Right lung (tissue), 5 donors: ENCODE measurements around the gene LRRC26. TPM values are rescaled to one million over a fixed set of nuclear protein-coding genes. Genes with fewer than 3 reads are reported as not detected.

ENCODE experiments used
- DNase-seq, 2 donors: peaks; one replicate each; pipeline ENCODE4 v3.0.0-alpha.2; 2013
- polyA plus RNA-seq, 5 donors: library from polyadenylated mRNA; unstranded; fragments of 120-200 nt; gene quantifications; one replicate each; pipeline versions ENCODE4 v1.2.1 to v1.2.3, GENCODE V29; 2013; ENCODE audit warnings: inconsistent platforms in 1 of 5, low replicate concordance in 1 of 5; ENCODE audit not compliant: insufficient read length in 5 of 5, insufficient read depth in 1 of 5

LRRC26 gene
- polyA plus RNA-seq, 5 donors, result 0.23 to 0.49 (median 0.37) TPM; not detected in 1

DNA sequence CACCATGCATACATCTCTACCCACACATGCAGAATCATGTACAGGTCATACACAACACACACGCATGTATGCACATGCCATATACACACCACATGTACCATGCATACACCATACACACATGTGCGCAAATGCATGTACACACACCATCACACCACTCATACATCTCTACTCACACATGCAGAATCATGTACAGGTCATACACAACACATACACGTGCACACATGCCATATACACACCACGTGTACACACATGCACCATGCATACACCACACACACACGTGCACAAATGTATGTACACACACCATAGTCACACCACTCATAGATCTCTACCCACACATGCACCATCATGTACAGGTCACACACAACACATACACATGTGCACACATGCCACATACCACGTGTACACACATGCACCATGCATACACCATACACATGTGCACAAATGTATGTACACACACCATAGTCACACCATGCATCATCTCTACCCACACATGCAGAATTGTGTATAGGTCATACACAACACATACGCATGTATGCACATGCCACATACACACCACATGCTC lies 16.9 kb downstream of the LRRC26 start:
- no peak for DNase-seq

DNA sequence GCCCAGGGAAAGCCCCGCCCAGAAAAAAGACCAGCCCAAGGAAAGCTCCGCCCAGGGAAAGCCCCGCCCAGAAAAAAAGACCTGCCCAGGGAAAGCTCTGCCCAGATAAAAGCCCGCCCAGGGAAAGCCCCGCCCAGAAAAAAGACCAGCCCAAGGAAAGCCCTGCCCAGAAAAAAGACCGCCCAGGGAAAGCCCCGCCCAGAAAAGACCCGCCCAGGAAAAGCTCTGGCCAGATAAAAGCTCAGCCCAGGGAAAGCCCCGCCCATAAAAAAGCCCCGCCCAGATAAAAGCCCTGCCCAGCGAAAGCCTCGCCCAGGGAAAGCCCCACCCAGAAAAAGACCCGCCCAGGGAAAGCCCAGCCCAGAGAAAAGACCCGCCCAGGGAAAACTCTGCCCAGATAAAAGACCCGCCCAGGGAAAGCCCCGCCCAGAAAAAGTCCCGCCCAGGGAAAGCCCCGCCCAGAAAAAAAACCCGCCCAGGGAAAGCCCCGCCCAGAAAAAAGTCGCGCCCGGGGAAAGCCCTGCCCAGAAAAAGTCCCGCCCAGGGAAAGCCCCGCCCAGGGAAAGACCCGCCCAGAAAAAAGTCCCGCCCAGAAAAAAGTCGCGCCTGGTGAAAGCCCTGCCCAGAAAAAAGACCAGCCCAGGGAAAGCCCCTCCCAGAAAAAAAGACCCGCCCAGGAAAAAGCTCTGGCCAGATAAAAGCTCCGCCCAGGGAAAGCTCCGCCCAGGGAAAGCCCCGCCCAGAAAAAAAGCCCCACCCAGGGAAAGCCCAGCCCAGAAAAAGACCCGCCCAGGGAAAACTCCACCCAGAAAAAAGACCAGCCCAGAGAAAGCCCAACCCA lies 19.0 kb downstream of the LRRC26 start:
- DNase-seq, result no peak

DNA sequence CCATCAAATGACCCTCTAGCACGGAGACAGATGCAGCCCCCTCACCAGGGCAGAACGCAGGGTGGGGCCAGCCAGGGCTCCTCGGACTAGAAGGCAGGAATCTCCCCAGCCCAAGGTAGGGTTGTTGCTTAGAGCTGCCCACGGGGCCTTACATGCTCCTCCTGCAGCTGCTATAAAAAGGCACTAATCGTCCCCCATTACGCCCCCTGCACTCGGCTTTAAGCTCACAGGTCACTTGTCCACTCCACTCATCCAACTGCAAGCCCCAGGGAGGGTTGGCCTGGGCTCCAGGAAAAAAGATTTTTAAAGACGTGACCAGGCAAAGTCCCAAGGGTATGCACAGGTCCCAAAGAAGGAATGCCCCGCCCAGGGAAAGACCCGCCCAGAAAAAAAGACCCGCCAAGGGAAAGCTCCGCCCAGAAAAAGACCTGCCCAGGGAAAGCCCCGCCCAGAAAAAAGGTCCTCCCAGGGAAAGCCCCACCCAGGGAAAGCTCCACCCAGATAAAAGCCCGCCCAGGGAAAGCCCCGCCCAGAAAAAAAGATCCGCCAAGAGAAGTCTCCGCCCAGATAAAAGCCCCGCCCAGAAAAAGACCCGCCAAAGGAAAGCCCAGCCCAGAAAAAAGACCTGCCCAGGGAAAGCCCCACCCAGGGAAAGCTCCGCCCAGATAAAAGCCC lies 19.8 kb downstream of the LRRC26 start:
- DNase-seq, result no peak

DNA sequence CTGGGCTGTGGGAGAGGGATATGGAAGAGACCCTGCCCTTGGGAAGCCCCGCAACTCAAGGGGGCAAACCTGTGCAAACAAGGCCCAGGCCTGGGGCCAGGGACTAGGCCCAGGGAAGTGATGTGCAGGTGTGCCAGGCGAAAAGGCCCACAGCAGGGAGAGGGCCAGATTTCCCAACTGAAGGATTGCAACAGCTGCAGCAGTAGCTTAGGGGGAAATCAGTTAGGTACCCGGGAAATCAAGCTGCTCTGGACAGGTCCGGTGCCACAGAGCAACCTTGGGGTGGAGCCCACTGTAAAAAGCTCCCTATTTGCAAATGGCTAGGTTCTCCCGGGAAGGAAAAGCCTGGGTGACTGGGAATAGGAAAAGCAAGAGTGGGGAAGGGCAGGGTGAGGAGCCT lies 20.5 kb downstream of the LRRC26 start:
- DNase-seq, result no peak

DNA sequence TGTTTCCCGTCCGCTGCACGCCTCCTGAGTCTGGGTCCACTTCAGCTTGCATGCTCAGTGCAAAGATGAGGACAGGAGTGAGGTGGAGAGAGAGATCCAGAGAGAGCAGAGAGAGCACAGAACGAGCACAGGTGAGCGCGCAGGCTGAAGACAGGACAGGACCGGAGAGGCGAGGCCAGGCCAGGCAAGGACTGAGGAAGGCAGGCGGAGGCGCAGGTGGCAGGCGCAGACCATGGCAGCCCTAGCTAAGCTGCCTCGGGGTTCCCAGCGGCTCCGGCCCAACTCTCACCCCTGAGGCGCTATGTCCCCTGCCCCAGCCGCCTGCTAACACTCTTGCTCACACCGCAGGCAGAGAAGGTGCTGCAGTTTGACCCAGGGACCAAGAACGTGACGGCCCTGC lies 21.2 kb downstream of the LRRC26 start:
- no peak for DNase-seq

DNA sequence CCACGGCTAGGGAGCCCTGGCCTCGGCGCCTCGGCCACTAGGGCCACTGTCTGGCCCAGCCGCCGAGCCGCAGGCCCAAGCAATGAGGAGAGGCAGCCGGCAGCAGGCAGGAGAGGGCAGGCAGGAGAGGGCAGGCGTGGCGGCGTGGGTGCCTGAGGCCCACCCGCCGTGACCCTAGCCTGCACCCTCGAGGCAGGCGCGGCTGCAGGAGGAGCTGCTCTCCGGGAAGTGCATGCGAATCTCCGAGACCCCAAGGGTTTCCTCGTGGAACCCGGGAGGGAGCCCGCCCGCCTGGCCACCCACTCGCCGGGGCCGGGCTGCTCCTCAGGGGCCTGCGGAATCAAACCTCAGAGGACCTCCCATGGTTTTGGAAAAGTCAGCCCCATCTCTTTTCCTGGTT lies 21.6 kb downstream of the LRRC26 start:
- DNase-seq, result no peak

DNA sequence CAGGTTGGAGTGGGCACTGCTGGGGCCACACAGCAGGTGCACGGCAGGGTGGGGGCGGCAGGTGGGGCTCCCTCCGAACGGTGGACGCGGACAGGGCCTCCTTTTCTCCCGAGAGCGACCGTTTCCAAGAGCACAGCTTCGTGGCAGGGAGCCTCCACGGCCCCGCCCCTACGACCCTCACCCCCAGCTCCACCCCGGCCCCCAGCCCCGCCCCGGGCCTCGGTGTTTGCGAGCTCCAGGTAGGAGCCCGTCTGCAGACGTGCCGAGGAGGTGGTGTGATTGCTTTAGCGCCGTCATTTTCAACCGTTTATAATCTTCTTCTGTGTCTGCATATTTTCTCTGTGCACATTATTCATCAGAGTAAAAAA lies 22.1 kb downstream of the LRRC26 start:
- no peak for DNase-seq

DNA sequence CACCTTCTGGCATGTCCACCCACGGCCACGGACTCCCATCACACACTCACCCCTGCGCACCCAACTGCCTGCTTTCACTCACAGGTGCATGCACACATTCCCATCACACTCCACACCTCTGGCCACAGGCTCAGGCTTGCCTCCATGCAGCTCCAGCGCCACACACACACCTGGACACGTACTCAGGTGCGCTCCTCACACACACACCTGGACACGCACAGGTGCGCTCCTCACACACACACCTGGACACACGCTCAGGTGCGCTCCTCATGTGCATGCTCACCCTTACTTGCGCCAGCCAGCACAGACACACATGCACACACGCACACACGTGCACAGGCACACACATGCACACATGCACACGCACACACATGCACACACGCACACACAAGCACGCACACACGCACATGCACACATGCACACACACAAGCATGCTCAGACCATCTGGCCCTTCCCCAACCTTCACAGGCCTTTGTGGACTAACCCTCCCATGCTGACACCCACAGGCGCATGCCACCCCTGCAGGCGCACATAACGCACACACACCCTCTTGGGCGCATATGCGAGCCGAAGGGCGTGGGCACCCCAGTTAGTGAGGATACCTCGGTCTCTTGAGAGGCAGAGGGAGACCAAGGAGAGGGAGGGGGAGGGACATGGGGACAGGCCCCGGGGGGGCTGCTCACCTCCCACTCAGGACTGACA lies 22.6 kb downstream of the LRRC26 start:
- DNase-seq, result no peak

DNA sequence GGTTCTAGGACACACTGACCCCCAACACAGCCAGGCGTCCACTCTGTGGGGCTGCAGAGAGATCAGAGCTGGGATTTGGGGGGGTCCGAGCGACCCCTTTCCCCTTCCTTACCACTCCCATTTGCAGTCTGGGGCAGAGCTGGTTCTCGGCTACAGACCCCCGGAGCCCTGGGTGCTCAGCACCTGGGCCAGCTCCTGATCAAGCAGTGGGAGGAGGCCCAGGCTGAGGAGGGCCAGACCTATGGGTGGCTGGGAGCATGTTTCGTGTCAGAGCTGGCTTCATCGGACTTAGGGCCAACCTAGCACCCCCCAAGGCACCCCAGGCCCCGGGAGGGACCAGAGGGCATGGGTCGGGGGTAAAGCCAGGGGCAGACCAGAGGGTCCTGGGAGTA lies 23.3 kb downstream of the LRRC26 start:
- DNase-seq, result no peak

DNA sequence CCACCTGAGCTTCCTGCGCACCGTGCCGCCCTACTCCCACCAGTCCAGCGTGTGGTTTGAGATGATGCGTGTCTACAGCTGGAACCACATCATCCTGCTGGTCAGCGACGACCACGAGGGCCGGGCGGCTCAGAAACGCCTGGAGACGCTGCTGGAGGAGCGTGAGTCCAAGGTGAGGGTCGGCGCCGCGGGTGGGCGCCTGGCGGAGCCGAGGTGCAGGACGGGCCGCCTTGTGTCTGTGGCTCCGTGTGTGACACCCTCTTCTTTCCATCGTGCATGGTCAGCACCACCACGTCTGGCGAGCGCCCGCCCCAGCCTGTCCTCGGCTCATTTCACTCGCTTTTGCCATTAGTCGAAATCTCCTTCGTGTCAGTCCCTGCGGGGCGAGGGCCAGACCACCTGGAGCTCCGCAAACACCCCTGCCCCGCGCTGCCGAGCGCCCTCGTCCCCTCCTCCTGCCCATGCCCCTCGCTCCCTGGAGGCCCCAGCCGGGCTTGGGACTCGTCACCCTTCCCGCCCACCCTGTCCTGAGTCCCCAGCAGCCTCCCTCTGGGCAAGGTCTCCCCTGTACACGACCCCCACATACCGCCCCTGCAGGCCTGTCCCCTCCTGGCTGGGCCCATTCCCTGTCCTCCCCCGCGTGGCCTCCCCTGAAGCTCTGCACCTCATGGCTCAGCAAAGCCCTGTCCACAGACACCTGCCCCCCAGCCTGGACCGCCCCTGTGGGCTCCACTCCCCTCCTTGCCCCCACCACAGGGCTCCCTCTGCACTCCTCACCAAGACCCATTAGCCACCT lies 23.9 kb downstream of the LRRC26 start:
- no peak for DNase-seq

DNA sequence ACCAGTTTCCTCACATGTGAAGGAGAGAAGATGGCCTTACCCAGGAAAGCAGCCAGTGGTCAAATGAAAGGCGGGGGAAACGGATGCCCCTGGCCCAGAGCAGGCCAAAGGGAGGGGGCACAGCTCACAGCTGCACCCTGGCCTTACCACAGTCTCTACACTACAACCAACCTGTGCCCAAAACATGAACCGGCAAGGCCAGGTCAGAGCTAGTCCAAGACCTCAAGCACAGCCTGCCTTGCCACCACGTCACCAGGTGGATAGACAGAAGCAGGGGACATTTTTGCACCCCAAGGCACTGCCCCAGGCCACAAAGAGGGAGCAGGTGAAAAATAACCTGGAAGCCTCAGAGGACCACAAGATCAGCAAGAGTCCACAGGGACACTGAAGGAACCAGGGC lies 26.4 kb downstream of the LRRC26 start:
- no peak for DNase-seq

DNA sequence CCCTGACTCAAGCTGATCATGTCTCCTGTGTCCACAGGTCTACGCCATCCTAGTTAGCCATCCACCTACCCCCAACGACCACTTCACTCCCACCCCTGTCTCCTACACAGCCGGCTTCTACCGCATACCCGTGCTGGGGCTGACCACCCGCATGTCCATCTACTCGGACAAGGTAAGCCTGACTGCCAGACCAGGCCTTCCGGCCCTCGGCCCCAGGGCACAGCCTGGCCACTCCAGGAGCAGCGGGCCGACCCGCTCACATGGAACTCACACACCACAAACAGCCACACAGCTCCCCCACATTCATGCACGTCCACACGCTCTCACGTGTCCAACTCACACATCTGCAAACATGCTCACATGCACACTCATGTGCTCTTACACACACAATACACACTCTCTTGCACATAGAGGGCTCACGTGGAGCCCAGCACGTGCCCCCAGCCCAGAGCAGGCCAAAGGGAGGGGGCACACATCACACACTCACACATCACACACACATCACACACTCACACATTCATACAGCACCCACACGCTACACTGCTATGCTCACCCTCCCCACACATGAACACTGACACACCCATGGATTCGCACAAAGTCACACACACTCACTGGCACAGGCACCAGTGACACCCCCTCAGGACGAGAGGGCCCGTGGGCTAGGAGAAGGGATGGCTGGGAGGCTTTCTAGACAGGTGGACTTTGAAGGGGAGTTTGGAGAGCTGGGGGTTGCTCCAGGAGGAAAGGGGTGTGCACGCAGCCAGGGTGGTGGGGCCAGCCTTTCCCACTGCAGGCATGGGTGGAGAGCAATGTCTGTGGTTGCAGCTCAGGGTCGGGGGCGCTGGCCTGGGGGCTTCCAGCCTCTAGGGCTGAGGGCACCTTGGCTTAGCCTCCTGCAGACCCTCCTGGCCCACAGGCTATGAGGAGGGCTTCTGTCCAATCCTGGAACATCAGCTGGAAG lies 27.6 kb downstream of the LRRC26 start:
- DNase-seq, result no peak

DNA sequence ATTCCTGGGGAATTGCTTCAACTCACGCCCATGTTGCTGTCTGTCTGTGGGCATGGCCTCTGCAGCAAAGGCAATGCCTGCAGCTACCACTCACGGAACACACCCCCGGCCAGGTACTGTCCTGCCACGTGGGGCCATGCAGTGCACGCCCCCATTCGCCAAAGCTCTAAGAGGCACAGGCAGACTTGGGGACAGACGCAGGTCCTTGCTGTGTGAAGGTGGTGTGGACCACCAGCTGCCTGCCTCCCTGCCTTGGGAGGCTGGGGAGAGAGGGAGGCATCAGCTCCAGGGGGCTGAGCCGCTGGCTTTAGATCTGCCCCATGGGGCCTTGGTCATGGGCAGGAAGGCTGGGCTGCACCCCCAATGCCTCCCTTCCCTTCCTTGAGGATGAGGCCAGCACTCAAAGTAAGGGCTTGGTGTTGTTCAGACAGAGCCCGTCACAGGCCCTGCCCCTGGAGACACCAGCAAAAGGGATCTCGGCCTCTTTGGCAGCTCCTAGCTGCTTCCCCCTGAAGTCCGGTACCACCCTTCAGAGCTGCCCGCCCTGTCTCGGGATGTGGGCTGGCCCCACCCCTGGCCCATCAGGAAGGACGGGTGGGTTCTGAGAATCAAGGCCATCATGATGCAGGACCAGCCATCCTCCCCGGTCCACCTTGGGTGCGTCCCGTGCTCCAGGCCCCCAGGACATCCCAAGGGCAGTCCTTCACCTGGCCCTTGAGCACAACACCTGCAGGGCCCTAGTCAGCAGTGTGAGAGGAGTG lies 28.6 kb downstream of the LRRC26 start:
- no peak for DNase-seq

DNA sequence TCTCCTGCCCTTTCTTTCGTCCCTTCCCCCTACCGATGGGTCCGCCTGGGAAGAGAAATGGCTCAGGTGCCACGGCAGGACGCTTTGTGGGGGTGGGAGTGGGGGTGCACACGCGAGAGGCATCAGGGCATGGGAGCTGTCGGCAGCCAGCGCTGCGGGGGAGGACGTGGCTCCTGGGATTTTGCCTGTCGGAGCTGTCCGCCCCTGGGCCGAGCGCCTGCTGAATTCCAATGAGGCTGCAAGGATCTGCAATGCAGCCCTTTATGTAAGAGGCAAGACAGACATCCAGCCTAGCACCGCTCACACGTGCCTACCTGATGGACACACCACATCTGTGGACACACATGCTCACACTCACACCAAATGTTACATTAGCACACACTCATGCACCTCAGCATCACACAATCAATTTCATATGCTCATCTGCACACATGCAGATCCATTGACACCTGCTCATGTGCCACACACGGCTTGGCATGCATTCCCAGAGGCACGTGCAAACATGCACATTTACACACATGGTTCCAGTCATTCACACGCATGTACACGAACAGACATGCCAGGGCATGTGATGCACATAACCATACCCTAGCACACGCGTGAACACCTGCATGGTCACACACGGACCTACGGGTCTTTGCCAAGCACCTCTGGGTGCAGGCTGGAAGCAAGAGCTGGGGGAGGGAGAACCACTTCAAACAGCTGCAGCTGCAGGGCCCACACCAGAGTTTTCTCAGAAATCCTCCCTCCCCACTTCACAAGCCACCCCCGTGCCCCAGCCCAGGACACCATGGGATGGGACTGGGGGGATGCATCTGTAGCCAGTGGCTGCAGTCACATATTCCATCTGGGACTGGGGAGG lies 29.5 kb downstream of the LRRC26 start:
- no peak for DNase-seq

DNA sequence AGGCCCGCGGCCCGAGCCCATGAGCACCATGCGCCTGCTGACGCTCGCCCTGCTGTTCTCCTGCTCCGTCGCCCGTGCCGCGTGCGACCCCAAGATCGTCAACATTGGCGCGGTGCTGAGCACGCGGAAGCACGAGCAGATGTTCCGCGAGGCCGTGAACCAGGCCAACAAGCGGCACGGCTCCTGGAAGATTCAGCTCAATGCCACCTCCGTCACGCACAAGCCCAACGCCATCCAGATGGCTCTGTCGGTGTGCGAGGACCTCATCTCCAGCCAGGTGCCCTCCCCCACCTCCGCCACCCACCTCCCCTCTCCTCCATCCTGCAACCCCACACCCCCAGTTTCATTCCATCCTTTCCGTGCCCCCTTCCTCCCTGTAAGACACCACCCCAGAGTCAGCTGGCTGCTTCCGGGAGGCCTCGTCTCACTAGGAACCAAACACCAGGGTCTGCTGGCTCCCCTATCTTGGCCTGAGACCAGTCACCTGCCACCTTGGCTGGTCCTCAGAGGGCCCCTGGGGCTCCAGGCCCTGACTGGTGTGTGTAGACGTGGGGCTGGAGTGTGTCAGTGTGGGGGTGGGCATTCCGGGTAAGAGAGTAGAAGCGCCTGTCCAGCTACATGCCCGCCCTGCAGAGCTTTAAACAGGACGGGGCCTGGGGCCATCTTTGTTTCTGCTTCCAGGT lies 30.2 kb downstream of the LRRC26 start:
- no peak for DNase-seq

DNA sequence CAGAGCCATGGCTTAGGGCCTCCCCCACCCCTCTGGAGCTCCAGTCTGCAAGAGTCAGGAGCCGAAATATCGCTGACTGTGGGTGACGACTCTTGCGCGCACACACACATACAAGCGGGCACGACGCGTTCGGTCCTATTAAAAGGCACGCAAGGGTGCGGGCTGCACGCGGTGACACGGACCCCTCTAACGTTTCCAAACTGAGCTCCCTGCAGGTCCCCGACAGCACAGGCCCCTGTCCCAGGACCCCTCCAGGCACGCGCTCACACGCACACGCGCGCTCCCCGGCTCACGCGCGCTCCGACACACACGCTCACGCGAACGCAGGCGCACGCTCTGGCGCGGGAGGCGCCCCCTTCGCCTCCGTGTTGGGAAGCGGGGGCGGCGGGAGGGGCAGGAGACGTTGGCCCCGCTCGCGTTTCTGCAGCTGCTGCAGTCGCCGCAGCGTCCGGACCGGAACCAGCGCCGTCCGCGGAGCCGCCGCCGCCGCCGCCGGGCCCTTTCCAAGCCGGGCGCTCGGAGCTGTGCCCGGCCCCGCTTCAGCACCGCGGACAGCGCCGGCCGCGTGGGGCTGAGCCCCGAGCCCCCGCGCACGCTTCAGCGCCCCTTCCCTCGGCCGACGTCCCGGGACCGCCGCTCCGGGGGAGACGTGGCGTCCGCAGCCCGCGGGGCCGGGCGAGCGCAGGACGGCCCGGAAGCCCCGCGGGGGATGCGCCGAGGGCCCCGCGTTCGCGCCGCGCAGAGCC lies 31.0 kb downstream of the LRRC26 start, which contains the start of gene GRIN1:
Gene GRIN1, plus strand, starts transcription at position 433 of the 746 bp plus-strand sequence. CDS start 333 bp downstream, outside the sequence.
- DNase-seq, result peak in 1 of 2 donors; percentile 21
